H1 (cell line): ENCODE measurements around the gene ZNF33B.

Experiments
- BRCA1 ChIP-seq: IDR thresholded peaks from 2 replicates; pipeline ENCODE4 v1.6.1; 2012; ENCODE audit warnings: low read depth, low read length, improper control_type of control experiment
- CTBP2 ChIP-seq: IDR thresholded peaks from 2 replicates; pipeline ENCODE4 v1.7.0; 2011; ENCODE audit warnings: borderline replicate concordance, mild to moderate bottlenecking, moderate library complexity, mixed read lengths, low read length; ENCODE audit not compliant: insufficient read depth, insufficient read length
- CTCF ChIP-seq, 3 experiments: IDR thresholded peaks; 1 replicate in 2 of 3; 2 replicates in 1 of 3; pipeline versions ENCODE4 v1.5.1 to v1.6.1; 2011; ENCODE audit warnings: low read length in 3 of 3, mild to moderate bottlenecking in 3 of 3, inconsistent platforms in 2 of 3, low read depth in 1 of 3, moderate library complexity in 1 of 3; ENCODE audit not compliant: insufficient read depth in 1 of 3; ENCODE audit errors: control extremely low read depth in 1 of 3
- EP300 ChIP-seq, 2 experiments: IDR thresholded peaks; 1 replicate in 1 of 2; 2 replicates in 1 of 2; pipeline ENCODE4 v1.6.1; 2011 to 2012; ENCODE audit warnings: low read depth in 2 of 2, low read length in 2 of 2, mild to moderate bottlenecking in 2 of 2, borderline replicate concordance in 1 of 2, inconsistent platforms in 1 of 2, moderate library complexity in 1 of 2
- FOSL1 ChIP-seq: IDR thresholded peaks from 2 replicates; pipeline ENCODE4 v1.6.1; 2011; ENCODE audit warnings: mild to moderate bottlenecking, low read depth, low read length, moderate library complexity; ENCODE audit not compliant: insufficient read depth
- GABPA ChIP-seq: IDR thresholded peaks from 2 replicates; pipeline ENCODE4 v1.6.1; 2011; ENCODE audit warnings: mild to moderate bottlenecking, low read length, moderate library complexity, borderline replicate concordance; ENCODE audit not compliant: insufficient read depth
- KDM5A ChIP-seq: fragments of 200-600 bp; IDR thresholded peaks from 2 replicates; pipeline ENCODE4 v1.7.1; 2012; ENCODE audit warnings: mild to moderate bottlenecking, low read length, inconsistent platforms, mixed read lengths
- MAX ChIP-seq: IDR thresholded peaks from 2 replicates; pipeline ENCODE4 v1.6.1; 2012; ENCODE audit warnings: inconsistent platforms
- PHF8 ChIP-seq: fragments of 200-600 bp; sonication (generic); conservative IDR thresholded peaks from 2 replicates; pipeline ENCODE4 v1.7.1; 2012; ENCODE audit warnings: low read depth, mild to moderate bottlenecking, inconsistent platforms, low read length, moderate library complexity
- POLR2A ChIP-seq, 2 experiments: IDR thresholded peaks; 1 replicate in 1 of 2; 2 replicates in 1 of 2; pipeline ENCODE4 v1.6.1; 2011; ENCODE audit warnings: low read depth in 2 of 2, low read length in 2 of 2, mild to moderate bottlenecking in 2 of 2; ENCODE audit errors: control extremely low read depth in 1 of 2
- POLR2AphosphoS5 ChIP-seq: IDR thresholded peaks from 2 replicates; pipeline ENCODE4 v1.6.1; 2011; ENCODE audit warnings: low read depth, low read length
- SUZ12 ChIP-seq: fragments of 200-600 bp; sonication (generic); IDR thresholded peaks from 2 replicates; pipeline ENCODE4 v1.6.1; 2012; ENCODE audit warnings: mild to moderate bottlenecking, inconsistent platforms, low read length, moderate library complexity, mixed read lengths
- TEAD4 ChIP-seq: IDR thresholded peaks from 2 replicates; pipeline ENCODE4 v1.6.1; 2012; ENCODE audit warnings: low read depth, low read length, inconsistent platforms, mixed read lengths
- USF2 ChIP-seq: IDR thresholded peaks from 2 replicates; pipeline ENCODE4 v1.6.1; 2011; ENCODE audit warnings: low read length, improper control_type of control experiment

GRCh38 chr10:42638821-42639270 is 476 bp upstream of the ZNF33B start:
- TF ChIP-seq CTCF (IDR thresholded peaks at IDR 0.05; ENCODE audit: control extremely low read depth in 1 of 3, insufficient read depth in 1 of 3, low read depth in 1 of 3, low read length in 3 of 3) = no peak
- no peak for TF ChIP-seq CTBP2
- no peak for TF ChIP-seq POLR2A (IDR thresholded peaks at IDR 0.05; ENCODE audit: control extremely low read depth in 1 of 2, low read depth in 2 of 2, low read length in 2 of 2)
- TF ChIP-seq POLR2AphosphoS5 = no peak
- no peak for TF ChIP-seq TEAD4
- no peak for TF ChIP-seq EP300 (IDR thresholded peaks at IDR 0.05; ENCODE audit: borderline replicate concordance in 1 of 2, low read depth in 2 of 2, low read length in 2 of 2)
- no peak for TF ChIP-seq GABPA
- no peak for TF ChIP-seq SUZ12
- TF ChIP-seq PHF8 = no peak
- no peak for TF ChIP-seq KDM5A
- TF ChIP-seq USF2 = no peak
- TF ChIP-seq MAX = no peak
- TF ChIP-seq BRCA1 = no peak
- no peak for TF ChIP-seq FOSL1
